HCT116 (cell line): ENCODE measurements around the gene SLX9. TPM values are rescaled to one million over a fixed set of nuclear protein-coding genes. Genes with fewer than 3 reads are reported as not detected.

Experiments used
- ATAC-seq: fragments of 200-7000 bp; cut with Tn5 transposase; 2 replicates; pipeline ENCODE4 v1.9.1; 2020; ENCODE audit warnings: mild to moderate bottlenecking, moderate library complexity
- BruUV-seq: library from RNA; stranded (reverse); fragments of 400-500 nt; replicated peaks from 2 replicates; lab custom pipeline; 2021; lab: Mats Ljungman, UMichigan
- CTCF ChIA-PET: fragments of 300-600 bp; sonication (Branson Sonifier 250); formaldehyde crosslinking; loops from one replicate; lab custom pipeline; 2021; ENCODE audit warnings: antibody characterized with exemption; lab: Charles Lee
- POLR2A ChIA-PET: fragments of 300-600, 350-600 bp; sonication (Branson Sonifier 250); formaldehyde crosslinking; loops from one replicate; lab custom pipeline; 2021; ENCODE audit warnings: antibody characterized with exemption; lab: Charles Lee
- RAD21 ChIA-PET, 2 experiments: fragments of 300-600 bp; sonication (Branson Sonifier 250); formaldehyde crosslinking; loops; one replicate each; lab custom pipeline; 2023; ENCODE audit warnings: low total read pairs in 2 of 2; ENCODE audit not compliant: uncharacterized antibody in 2 of 2, unreplicated experiment in 2 of 2, low non-redundant PET in 1 of 2; lab: Charles Lee
- DNase-seq: peaks from one replicate; pipeline ENCODE4 v3.0.0-alpha.2; 2010; ENCODE audit warnings: low read depth, low spot score
- H2AFZ ChIP-seq: fragments of 200-600 bp; shearing (Covaris generic), sonication (generic); 2 replicates; pipeline ENCODE4 v1.6.1; 2017; ENCODE audit warnings: low read depth, mixed run types, mixed read lengths, antibody characterized with exemption, low read length; ENCODE audit not compliant: poor library complexity, severe bottlenecking
- H3K27ac ChIP-seq: 2 replicates; pipeline ENCODE4 v1.5.1; 2012; ENCODE audit warnings: low read depth, low read length
- H3K27me3 ChIP-seq: fragments of 200-600 bp; sonication (generic); 2 replicates; pipeline ENCODE4 v1.6.1; 2016; ENCODE audit warnings: mixed run types, low read length, mixed read lengths; ENCODE audit not compliant: insufficient read depth
- H3K36me3 ChIP-seq, 2 experiments: fragments of 200-500 bp in 1 of 2; fragments of 200-600 bp in 1 of 2; sonication (Bioruptor generic) in 1 of 2; sonication (generic) in 1 of 2; 2 replicates each; pipeline versions ENCODE4 v1.5.1 to v1.6.1; 2014 to 2016; ENCODE audit warnings: low read length in 2 of 2, inconsistent platforms in 1 of 2, mixed read lengths in 1 of 2, mixed run types in 1 of 2; ENCODE audit not compliant: insufficient read depth in 2 of 2, control insufficient read depth in 1 of 2
- H3K4me1 ChIP-seq, 2 experiments: fragments of 200-600 bp in 1 of 2; sonication (generic) in 1 of 2; 2 replicates each; pipeline versions ENCODE4 v1.5.1 to v1.6.1; 2012 to 2017; ENCODE audit warnings: low read length in 2 of 2, inconsistent platforms in 1 of 2, mild to moderate bottlenecking in 1 of 2, mixed read lengths in 1 of 2, mixed run types in 1 of 2, moderate library complexity in 1 of 2; ENCODE audit not compliant: insufficient read depth in 2 of 2, control insufficient read depth in 1 of 2
- H3K4me2 ChIP-seq: fragments of 200-600 bp; sonication (generic); 2 replicates; pipeline ENCODE4 v1.6.1; 2017; ENCODE audit warnings: mixed run types, low read length, mixed read lengths
- H3K4me3 ChIP-seq, 2 experiments: fragments of 200-600 bp in 1 of 2; sonication (generic) in 1 of 2; replicated peaks in 1 of 2; 2 replicates each; pipeline ENCODE4 v1.5.1; 2011 to 2016; ENCODE audit warnings: low read length in 2 of 2, control low read depth in 1 of 2, low read depth in 1 of 2, mild to moderate bottlenecking in 1 of 2, mixed read lengths in 1 of 2, mixed run types in 1 of 2
- H3K79me2 ChIP-seq: fragments of 200-600 bp; sonication (generic); 2 replicates; pipeline ENCODE4 v1.6.1; 2017; ENCODE audit warnings: mild to moderate bottlenecking, mixed run types, low read length, moderate library complexity, mixed read lengths; ENCODE audit not compliant: insufficient read depth
- H3K9ac ChIP-seq: fragments of 200-600 bp; sonication (generic); 2 replicates; pipeline ENCODE4 v1.6.1; 2016; ENCODE audit warnings: low read length, mixed read lengths
- H3K9me2 ChIP-seq: fragments of 200-600 bp; sonication (generic), shearing (Covaris generic); 2 replicates; pipeline ENCODE4 v1.6.1; 2017; ENCODE audit warnings: mixed run types, mild to moderate bottlenecking, moderate library complexity; ENCODE audit not compliant: insufficient read depth
- H3K9me3 ChIP-seq, 2 experiments: fragments of 200-500 bp in 1 of 2; fragments of 200-600 bp in 1 of 2; sonication (Bioruptor generic) in 1 of 2; sonication (generic) in 1 of 2; 2 replicates each; pipeline ENCODE4 v1.6.1; 2014 to 2017; ENCODE audit warnings: low read length in 2 of 2, mixed read lengths in 2 of 2, inconsistent platforms in 1 of 2, low read depth in 1 of 2, mild to moderate bottlenecking in 1 of 2, mixed run types in 1 of 2, moderate library complexity in 1 of 2; ENCODE audit not compliant: control insufficient read depth in 1 of 2, insufficient read depth in 1 of 2
- H4K20me1 ChIP-seq: fragments of 200-600 bp; sonication (generic), shearing (Covaris generic); 2 replicates; pipeline ENCODE4 v1.6.1; 2017; ENCODE audit warnings: mixed run types, mild to moderate bottlenecking, moderate library complexity; ENCODE audit not compliant: insufficient read depth
- CEBPB ChIP-seq: IDR thresholded peaks from 2 replicates; pipeline ENCODE4 v1.6.1; 2012; ENCODE audit warnings: low read depth
- EGR1 ChIP-seq: IDR thresholded peaks from 2 replicates; pipeline ENCODE4 v1.6.1; 2012; ENCODE audit warnings: low read depth
- FOSL1 ChIP-seq: IDR thresholded peaks from 2 replicates; pipeline ENCODE4 v1.6.1; 2012; ENCODE audit warnings: low read depth
- POLR2A ChIP-seq: IDR thresholded peaks from 2 replicates; pipeline ENCODE4 v1.7.0; 2011; ENCODE audit warnings: borderline replicate concordance; ENCODE audit not compliant: insufficient read depth, insufficient read length; ENCODE audit errors: extremely low read depth
- POLR2AphosphoS5 ChIP-seq: IDR thresholded peaks from 2 replicates; pipeline ENCODE4 v1.6.1; 2011; ENCODE audit warnings: mild to moderate bottlenecking, low read depth, low read length, moderate library complexity
- REST ChIP-seq: IDR thresholded peaks from 2 replicates; pipeline ENCODE4 v1.6.1; 2012; ENCODE audit warnings: low read depth
- ZFX ChIP-seq: fragments of 450-650 bp; IDR thresholded peaks from 2 replicates; pipeline ENCODE4 v1.6.1; 2017
- ZNF274 ChIP-seq: fragments of 200-500 bp; sonication (Bioruptor generic); IDR thresholded peaks from 2 replicates; pipeline ENCODE4 v1.6.1; 2014; ENCODE audit warnings: mild to moderate bottlenecking, low read depth, low read length, inconsistent platforms
- intact Hi-C: fragments of 100-400 bp; cut with micrococcal nuclease; formaldehyde crosslinking; loops from 2 replicates; pipeline ENCODE4 v1.10.0; 2022
- total RNA-seq: library from RNA; stranded (reverse); gene quantifications from one replicate; pipeline ENCODE4 v1.2.1, GENCODE V29; 2021; ENCODE audit not compliant: unreplicated experiment

SLX9 gene
- total RNA-seq, 1 experiment from 2014 or later, result 61.9 TPM

DNA sequence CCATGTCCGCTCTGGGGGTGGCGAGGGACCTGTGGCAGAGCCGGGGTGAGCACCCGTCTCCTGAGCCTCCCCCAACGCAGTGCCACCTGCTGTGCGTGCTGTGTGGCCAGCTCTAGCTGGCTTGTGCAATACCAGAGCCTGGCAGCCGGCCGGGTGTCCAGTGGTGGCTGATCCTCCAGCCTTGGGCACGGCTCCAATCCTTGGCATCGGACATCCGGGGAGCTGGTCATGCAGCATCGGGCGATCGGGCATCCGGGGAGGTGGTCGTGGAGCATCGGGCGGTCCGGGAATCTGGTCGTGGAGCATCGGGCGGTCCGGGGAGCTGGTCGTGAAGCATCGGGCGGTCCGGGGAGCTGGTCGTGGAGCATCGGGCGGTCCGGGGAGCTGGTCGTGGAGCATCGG is 8.1 kb downstream of the SLX9 start:
- H3K9me3 ChIP-seq, result no peaks in the 10 kb centered on the region
- no peaks in the 10 kb centered on the region; a peak in 1 of 4 replicates for H3K4me1 ChIP-seq
- H3K4me3 ChIP-seq, result no peak overlapping the region
- H3K36me3 ChIP-seq, result peaks cover 12 to 33% of the 10 kb centered on the region in 2 experiments
- no peak overlapping the region for H3K27ac ChIP-seq
- no peak overlapping the region for H3K4me2 ChIP-seq
- no peaks in the 10 kb centered on the region for H3K9me2 ChIP-seq
- no peaks in the 10 kb centered on the region for H3K27me3 ChIP-seq
- POLR2A ChIA-PET, result no interaction called here
- CTCF ChIA-PET, result interaction anchor here (0.7 to 6.4 kb wide), 5 partner anchors 9 to 342 kb away, joined by 3 to 54 read pairs (median 3); no protein-coding TSS in a partner anchor
- intact Hi-C loops, result no loop called here
- TF ChIP-seq POLR2AphosphoS5, result no peak
- no peak for TF ChIP-seq CEBPB
- TF ChIP-seq ZFX, result no peak
- no peak for TF ChIP-seq ZNF274
- TF ChIP-seq EGR1, result no peak
- TF ChIP-seq REST, result no peak
- TF ChIP-seq POLR2A, result no peak
- no peak for TF ChIP-seq FOSL1
- BruUV-seq, result no TSS peak
- ATAC-seq (no peak), DNase-seq (no peak)
- H4K20me1 ChIP-seq, result no peaks in the 10 kb centered on the region
- no peak overlapping the region for H2AFZ ChIP-seq
- RAD21 ChIA-PET, result no interaction called here
- peaks cover 96% of the 10 kb centered on the region for H3K79me2 ChIP-seq
- H3K9ac ChIP-seq, result no peak overlapping the region
